B cell (primary cell): ENCODE measurements around the gene CAT. TPM values are rescaled to one million over a fixed set of nuclear protein-coding genes. Genes with fewer than 3 reads are reported as not detected.

ENCODE experiments used
- ATAC-seq: fragments of 200-7000 bp; cut with Tn5 transposase; one replicate; pipeline ENCODE4 v1.10.0; 2021; ENCODE audit warnings: low read depth, mild to moderate bottlenecking, moderate number of reproducible peaks, moderate library complexity
- CTCF ChIA-PET: fragments of 350-600 bp; sonication (Branson Sonifier 250); formaldehyde crosslinking; loops from one replicate; lab custom pipeline; 2021; ENCODE audit warnings: antibody characterized with exemption, inconsistent platforms; lab: Charles Lee
- POLR2A ChIA-PET: fragments of 350-600 bp; sonication (Branson Sonifier 250); formaldehyde crosslinking; loops from one replicate; lab custom pipeline; 2021; ENCODE audit warnings: antibody characterized with exemption; lab: Charles Lee
- DNase-seq: peaks from one replicate; pipeline ENCODE4 v3.0.0; 2013
- H2AFZ ChIP-seq: 2 replicates; pipeline ENCODE4 v1.6.1; 2012; ENCODE audit warnings: mild to moderate bottlenecking, low read depth, low read length; ENCODE audit not compliant: insufficient read depth, poor library complexity, severe bottlenecking
- H3K27ac ChIP-seq, 2 donors: 1 replicate in 1 of 2; 2 replicates in 1 of 2; pipeline ENCODE4 v1.5.1; 2012 to 2013; ENCODE audit warnings: low read length in 2 of 2, mild to moderate bottlenecking in 2 of 2, moderate library complexity in 1 of 2
- H3K27me3 ChIP-seq, 4 experiments: fragments of 200-600 bp in 1 of 4; sonication (generic) in 1 of 4; replicated peaks in 1 of 4; 1 replicate in 2 of 4; 2 replicates in 2 of 4; pipeline versions ENCODE4 v1.6.1 to v1.7.0; 2013 to 2016; ENCODE audit warnings: low read length in 3 of 4, mild to moderate bottlenecking in 2 of 4, mixed read lengths in 1 of 4, moderate library complexity in 1 of 4; ENCODE audit not compliant: insufficient read depth in 4 of 4, control insufficient read depth in 3 of 4; ENCODE audit errors: control extremely low read depth in 1 of 4
- H3K36me3 ChIP-seq, 2 experiments: replicated peaks in 1 of 2; 1 replicate in 1 of 2; 2 replicates in 1 of 2; pipeline versions ENCODE4 v1.6.1 to v1.7.1; 2013; ENCODE audit warnings: low read length in 1 of 2; ENCODE audit not compliant: insufficient read depth in 2 of 2, control insufficient read depth in 1 of 2; ENCODE audit errors: control extremely low read depth in 1 of 2, extremely low read depth in 1 of 2
- H3K4me1 ChIP-seq, 2 donors: fragments of 200-600 bp in 1 of 2; sonication (generic) in 1 of 2; 1 replicate in 1 of 2; 2 replicates in 1 of 2; pipeline versions ENCODE4 v1.5.1 to v1.6.1; 2013 to 2017; ENCODE audit warnings: low read length in 2 of 2; ENCODE audit not compliant: control insufficient read depth in 2 of 2, insufficient read depth in 2 of 2
- H3K4me2 ChIP-seq: replicated peaks from 2 replicates; pipeline ENCODE3; 2012; ENCODE audit warnings: mild to moderate bottlenecking, low read depth, low read length; ENCODE audit not compliant: poor library complexity, severe bottlenecking
- H3K4me3 ChIP-seq, 5 experiments: fragments of 200-600 bp in 1 of 5; sonication (generic) in 1 of 5; 1 replicate in 3 of 5; 2 replicates in 2 of 5; pipeline versions ENCODE4 v1.5.1 to v1.7.0; 2011 to 2016; ENCODE audit warnings: low read length in 4 of 5, mild to moderate bottlenecking in 4 of 5, low read depth in 2 of 5, control low read depth in 1 of 5, moderate library complexity in 1 of 5; ENCODE audit not compliant: insufficient read depth in 1 of 5; ENCODE audit errors: control extremely low read depth in 1 of 5, extremely low read depth in 1 of 5
- H3K79me2 ChIP-seq: fragments of 200-600 bp; sonication (generic); one replicate; pipeline ENCODE4 v1.6.0; 2016; ENCODE audit warnings: low read length; ENCODE audit not compliant: control insufficient read depth, insufficient read depth
- H3K9ac ChIP-seq: fragments of 200-600 bp; sonication (generic); 2 replicates; pipeline ENCODE4 v1.6.1; 2017; ENCODE audit warnings: mild to moderate bottlenecking, low read length, moderate library complexity
- H3K9me3 ChIP-seq, 3 donors: one replicate each; pipeline versions ENCODE4 v1.6.1 to v1.7.1; 2013; ENCODE audit warnings: low read length in 2 of 3; ENCODE audit not compliant: control insufficient read depth in 2 of 3, insufficient read depth in 1 of 3; ENCODE audit errors: control extremely low read depth in 1 of 3
- H4K20me1 ChIP-seq: 2 replicates; pipeline ENCODE4 v1.6.0; 2012; ENCODE audit warnings: mild to moderate bottlenecking, low read length; ENCODE audit not compliant: insufficient read depth, control insufficient read depth, poor library complexity, severe bottlenecking
- H3K27ac Mint-ChIP-seq: one replicate; pipeline ENCODE4 v1.8.0; 2021; ENCODE audit warnings: mixed read lengths
- H3K27me3 Mint-ChIP-seq: one replicate; pipeline ENCODE4 v1.8.0; 2021; ENCODE audit warnings: mixed read lengths
- H3K4me1 Mint-ChIP-seq: one replicate; pipeline ENCODE4 v1.8.0; 2021; ENCODE audit warnings: mixed read lengths
- H3K4me3 Mint-ChIP-seq: one replicate; pipeline ENCODE4 v1.8.0; 2021; ENCODE audit warnings: mixed read lengths
- H3K9me3 Mint-ChIP-seq: one replicate; pipeline ENCODE4 v1.8.0; 2022; ENCODE audit warnings: mixed read lengths; ENCODE audit not compliant: insufficient read depth
- EZH2 ChIP-seq: IDR thresholded peaks from 2 replicates; pipeline ENCODE4 v1.6.1; 2012; ENCODE audit warnings: borderline replicate concordance, low read depth, mild to moderate bottlenecking, moderate library complexity, low read length; ENCODE audit not compliant: insufficient read depth, poor library complexity, severe bottlenecking
- WGBS: methylation state at CpG from one replicate; pipeline ENCODE4 v1.1.5; 2013; ENCODE audit warnings: missing lambda C conversion rate; ENCODE audit not compliant: insufficient coverage; 5-methylcytosine and 5-hydroxymethylcytosine counted together
- intact Hi-C: fragments of 100-400 bp; cut with micrococcal nuclease; formaldehyde crosslinking; loops from one replicate; pipeline ENCODE4 v1.10.0; 2022
- polyA plus RNA-seq: library from polyadenylated mRNA; depleted of rRNA; stranded (reverse); fragments of >200 nt; gene quantifications from 2 replicates; pipeline ENCODE4 v1.2.3, GENCODE V29; 2012
- total RNA-seq, 2 donors: library from RNA; stranded (reverse); fragments of 120-200 nt in 1 of 2; gene quantifications; 1 replicate in 1 of 2; 2 replicates in 1 of 2; pipeline versions ENCODE4 v1.2.3 to v1.2.4, GENCODE V29; 2013 to 2022
- TF ChIP-seq, protein P1 (sequence below): fragments of 200-600 bp; IDR thresholded peaks from one replicate; pipeline ENCODE4 v1.8.0; 2022; ENCODE audit warnings: antibody characterized with exemption, mild to moderate bottlenecking

The CAT gene
- total and polyA plus RNA-seq, 2 donors (not counting 1 experiment from before 2014, with no cell fraction given), result 83.2 to 91.7 TPM

DNA sequence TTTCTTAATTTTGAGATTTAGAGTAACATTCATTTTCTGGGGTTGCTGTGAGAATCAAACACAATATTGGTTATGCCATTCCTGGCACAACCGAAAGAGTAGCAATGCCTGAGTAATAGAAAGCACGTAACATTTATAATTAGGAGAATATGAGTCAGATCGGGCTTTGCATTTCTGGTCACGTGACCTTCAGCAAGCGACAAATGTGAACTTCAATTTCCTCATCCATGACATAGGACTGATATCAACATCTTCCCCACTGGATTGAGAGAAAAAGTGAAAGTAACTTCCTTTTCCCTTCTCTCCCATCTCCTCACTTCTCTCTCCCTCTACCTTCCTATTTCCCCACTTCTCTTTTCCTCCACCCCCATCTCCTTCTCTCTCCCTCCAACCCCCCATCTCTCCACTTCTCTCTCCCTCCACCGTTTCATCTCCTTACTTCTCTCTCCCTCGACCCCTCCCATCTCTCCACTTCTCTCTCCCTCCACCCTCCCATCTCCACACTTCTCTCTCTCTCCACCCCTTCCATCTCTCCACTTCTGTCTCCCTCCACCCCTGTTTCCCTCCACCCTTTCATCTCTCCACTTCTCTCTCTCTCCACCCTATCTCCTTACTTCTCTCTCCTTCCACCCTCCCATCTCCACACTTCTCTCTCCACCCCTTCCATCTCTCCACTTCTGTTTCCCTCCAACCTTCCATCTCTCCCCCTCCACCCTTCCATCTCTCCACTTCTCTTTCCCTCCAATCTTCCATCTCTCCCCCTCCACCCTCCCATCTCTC lies 33.5 kb upstream of the CAT start:
- ChIA-PET CTCF (no interaction called here), POLR2A (no interaction called here)
- ATAC-seq (no peak), DNase-seq (no peak)
- Histone ChIP-seq H3K9ac (no peak overlapping the region), H3K9me3 (no peaks in the 10 kb centered on the region), H3K79me2 (no peaks in the 10 kb centered on the region), H3K27ac (no peak overlapping the region), H3K4me1 (no peaks in the 10 kb centered on the region), H3K4me2 (no peak overlapping the region), H3K27me3 (peaks cover 0 to 5% (median 0%) of the 10 kb centered on the region in 4 experiments), H3K36me3 (no peaks in the 10 kb centered on the region), H3K4me3 (no peak overlapping the region), H4K20me1 (no peaks in the 10 kb centered on the region), H2AFZ (no peak overlapping the region)
- Mint-ChIP-seq H3K27ac (no peak overlapping the region), H3K9me3 (no peaks in the 10 kb centered on the region), H3K4me1 (peaks cover 2% of the 10 kb centered on the region), H3K27me3 (peaks cover 36% of the 10 kb centered on the region), H3K4me3 (no peak overlapping the region)
- intact Hi-C loops, result no loop called here
- TF ChIP-seq, protein P1, sequence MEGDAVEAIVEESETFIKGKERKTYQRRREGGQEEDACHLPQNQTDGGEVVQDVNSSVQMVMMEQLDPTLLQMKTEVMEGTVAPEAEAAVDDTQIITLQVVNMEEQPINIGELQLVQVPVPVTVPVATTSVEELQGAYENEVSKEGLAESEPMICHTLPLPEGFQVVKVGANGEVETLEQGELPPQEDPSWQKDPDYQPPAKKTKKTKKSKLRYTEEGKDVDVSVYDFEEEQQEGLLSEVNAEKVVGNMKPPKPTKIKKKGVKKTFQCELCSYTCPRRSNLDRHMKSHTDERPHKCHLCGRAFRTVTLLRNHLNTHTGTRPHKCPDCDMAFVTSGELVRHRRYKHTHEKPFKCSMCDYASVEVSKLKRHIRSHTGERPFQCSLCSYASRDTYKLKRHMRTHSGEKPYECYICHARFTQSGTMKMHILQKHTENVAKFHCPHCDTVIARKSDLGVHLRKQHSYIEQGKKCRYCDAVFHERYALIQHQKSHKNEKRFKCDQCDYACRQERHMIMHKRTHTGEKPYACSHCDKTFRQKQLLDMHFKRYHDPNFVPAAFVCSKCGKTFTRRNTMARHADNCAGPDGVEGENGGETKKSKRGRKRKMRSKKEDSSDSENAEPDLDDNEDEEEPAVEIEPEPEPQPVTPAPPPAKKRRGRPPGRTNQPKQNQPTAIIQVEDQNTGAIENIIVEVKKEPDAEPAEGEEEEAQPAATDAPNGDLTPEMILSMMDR, result no peak
- TF ChIP-seq EZH2, result no peak
- 85% methylated on average over 3 of the region's 7 CpGs for WGBS

DNA sequence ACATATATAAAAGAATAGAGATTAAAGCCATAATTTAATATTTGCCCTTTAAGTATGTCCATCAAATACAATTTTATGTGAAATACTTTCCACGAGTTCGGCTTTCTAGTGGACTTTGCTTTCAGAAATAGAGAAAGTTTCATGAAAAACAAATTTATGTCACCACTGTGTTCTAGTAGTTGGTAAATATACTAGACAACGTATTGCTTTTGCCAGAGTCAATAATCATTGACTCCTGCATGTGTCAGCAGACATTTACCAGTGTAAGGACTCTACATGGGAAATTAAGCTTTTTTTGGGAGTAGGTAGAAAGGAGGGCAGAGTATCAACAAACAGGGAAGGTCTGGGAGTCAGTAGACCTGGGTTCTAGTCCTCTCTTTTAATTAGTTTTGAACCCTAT lies 32.3 kb upstream of the CAT start:
- Mint-ChIP-seq H3K27ac (no peak overlapping the region), H3K4me1 (peaks cover 2% of the 10 kb centered on the region), H3K4me3 (no peak overlapping the region), H3K9me3 (no peaks in the 10 kb centered on the region), H3K27me3 (peaks cover 36% of the 10 kb centered on the region)
- Histone ChIP-seq H3K4me1 (no peaks in the 10 kb centered on the region), H3K9ac (no peak overlapping the region), H3K4me3 (no peak overlapping the region), H3K4me2 (no peak overlapping the region), H3K36me3 (no peaks in the 10 kb centered on the region), H3K79me2 (no peaks in the 10 kb centered on the region), H2AFZ (no peak overlapping the region), H3K27me3 (peaks cover 0 to 5% (median 0%) of the 10 kb centered on the region in 4 experiments), H4K20me1 (no peaks in the 10 kb centered on the region), H3K9me3 (no peaks in the 10 kb centered on the region), H3K27ac (no peak overlapping the region)
- no peak for TF ChIP-seq EZH2
- TF ChIP-seq, protein P1, result no peak
- CTCF ChIA-PET, result no interaction called here
- ATAC-seq (no peak), DNase-seq (no peak)
- WGBS, result no CpG with 5 or more reads among the region's 3 CpGs
- intact Hi-C loops, result no loop called here
- POLR2A ChIA-PET, result interaction anchor here (0.8 kb wide), 1 partner anchor 993 kb away, joined by 3 read pairs; no protein-coding TSS in a partner anchor
